Fibroblast of lung (primary cell): Measurements from ENCODE around the gene ACAD8. TPM values are rescaled to one million over a fixed set of nuclear protein-coding genes. Genes with fewer than 3 reads are reported as not detected.

Experiments used
- DNase-seq, 2 donors: peaks; one replicate each; pipeline versions ENCODE4 v3.0.0 to v3.0.0-alpha.2; 2010; ENCODE audit warnings: low read depth in 2 of 2
- H2AFZ ChIP-seq: 2 replicates; pipeline ENCODE4 v1.5.1; 2012; ENCODE audit warnings: low read length, control low read depth, inconsistent platforms
- H3K27ac ChIP-seq: 2 replicates; pipeline ENCODE4 v1.5.1; 2011; ENCODE audit warnings: low read length, control low read depth; ENCODE audit not compliant: insufficient read depth
- H3K27me3 ChIP-seq: 2 replicates; pipeline ENCODE4 v1.5.1; 2011; ENCODE audit warnings: mild to moderate bottlenecking, low read length; ENCODE audit not compliant: control insufficient read depth, insufficient read depth
- H3K36me3 ChIP-seq: 2 replicates; pipeline ENCODE4 v1.5.1; 2011; ENCODE audit warnings: low read length; ENCODE audit not compliant: control insufficient read depth, insufficient read depth
- H3K4me1 ChIP-seq: 2 replicates; pipeline ENCODE4 v1.5.1; 2011; ENCODE audit warnings: low read length; ENCODE audit not compliant: control insufficient read depth, insufficient read depth; ENCODE audit errors: extremely low read depth
- H3K4me2 ChIP-seq: 2 replicates; pipeline ENCODE4 v1.5.1; 2011; ENCODE audit warnings: low read length, control low read depth; ENCODE audit not compliant: insufficient read depth; ENCODE audit errors: extremely low read depth
- H3K4me3 ChIP-seq, 4 experiments: fragments of 200-600 bp in 1 of 4; sonication (generic) in 1 of 4; replicated peaks in 1 of 4; 2 replicates each; pipeline ENCODE4 v1.5.1; 2011 to 2016; ENCODE audit warnings: low read length in 4 of 4, low read depth in 3 of 4, mild to moderate bottlenecking in 3 of 4, control low read depth in 2 of 4, inconsistent platforms in 1 of 4, mixed read lengths in 1 of 4; ENCODE audit not compliant: insufficient read depth in 1 of 4; ENCODE audit errors: control extremely low read depth in 1 of 4
- H3K79me2 ChIP-seq: 2 replicates; pipeline ENCODE4 v1.5.1; 2012; ENCODE audit warnings: mild to moderate bottlenecking, low read length, inconsistent platforms; ENCODE audit not compliant: control insufficient read depth, insufficient read depth
- H3K9ac ChIP-seq: 2 replicates; pipeline ENCODE4 v1.5.1; 2011; ENCODE audit warnings: mild to moderate bottlenecking, low read length, control low read depth; ENCODE audit not compliant: insufficient read depth
- H3K9me3 ChIP-seq: 2 replicates; pipeline ENCODE4 v1.5.1; 2012; ENCODE audit warnings: low read depth, low read length; ENCODE audit not compliant: control insufficient read depth, insufficient read depth
- H4K20me1 ChIP-seq: 2 replicates; pipeline ENCODE4 v1.5.1; 2011; ENCODE audit warnings: low read length; ENCODE audit not compliant: control insufficient read depth, insufficient read depth; ENCODE audit errors: extremely low read depth
- EZH2 ChIP-seq: IDR thresholded peaks from 2 replicates; pipeline ENCODE4 v1.5.1; 2012; ENCODE audit warnings: low read length, control low read depth, mild to moderate bottlenecking; ENCODE audit errors: missing control alignments
- polyA plus RNA-seq, 2 donors: library from polyadenylated mRNA; depleted of rRNA in 1 of 2; stranded (reverse) in 1 of 2; unstranded in 1 of 2; fragments of >200 nt; gene quantifications; 2 replicates each; pipeline ENCODE4 v1.2.1, GENCODE V29; 2011 to 2012; ENCODE audit warnings: missing spikeins in 1 of 2
- total RNA-seq: library from RNA; depleted of rRNA; stranded (reverse); fragments of >200 nt; gene quantifications from 2 replicates; pipeline ENCODE4 v1.2.1, GENCODE V29; 2014
- TF ChIP-seq, protein P1 (sequence below), 2 donors: IDR thresholded peaks in 1 of 2; conservative IDR thresholded peaks in 1 of 2; 1 replicate in 1 of 2; 2 replicates in 1 of 2; pipeline ENCODE4 v1.5.1; 2011 to 2012; ENCODE audit warnings: low read length in 2 of 2, control low read depth in 1 of 2, inconsistent platforms in 1 of 2, low read depth in 1 of 2, mild to moderate bottlenecking in 1 of 2

Gene ACAD8
- total and polyA plus RNA-seq, 2 donors (not counting 1 experiment from before 2014, with no cell fraction given): 16.8 to 19.6 TPM

DNA sequence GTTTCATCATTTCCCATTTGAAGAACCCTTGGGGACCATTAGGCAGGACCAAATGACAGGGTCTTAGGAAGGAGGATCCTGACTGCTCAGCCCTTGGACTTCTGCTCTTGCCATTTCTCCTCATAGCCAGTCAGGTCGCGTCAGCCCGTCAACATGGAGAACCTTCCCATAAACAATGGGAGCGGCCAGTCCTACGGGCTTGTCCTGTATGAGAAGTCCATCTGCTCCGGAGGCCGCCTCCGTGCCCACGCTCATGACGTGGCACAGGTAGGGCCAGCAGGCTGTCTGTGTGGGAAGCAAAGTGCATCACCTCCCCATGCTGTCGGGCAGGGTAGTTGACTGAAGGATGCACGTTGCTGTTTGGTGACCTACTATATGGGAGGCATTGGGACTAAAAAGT, 58.9 kb downstream of the ACAD8 start:
- Histone ChIP-seq H3K4me1 (no peaks in the 10 kb centered on the region), H3K4me3 (no peak overlapping the region), H3K9me3 (no peaks in the 10 kb centered on the region), H4K20me1 (no peaks in the 10 kb centered on the region), H3K36me3 (no peaks in the 10 kb centered on the region), H3K79me2 (no peaks in the 10 kb centered on the region), H2AFZ (no peak overlapping the region), H3K4me2 (no peak overlapping the region), H3K27ac (no peak overlapping the region), H3K27me3 (no peaks in the 10 kb centered on the region), H3K9ac (no peak overlapping the region)
- TF ChIP-seq, protein P1, sequence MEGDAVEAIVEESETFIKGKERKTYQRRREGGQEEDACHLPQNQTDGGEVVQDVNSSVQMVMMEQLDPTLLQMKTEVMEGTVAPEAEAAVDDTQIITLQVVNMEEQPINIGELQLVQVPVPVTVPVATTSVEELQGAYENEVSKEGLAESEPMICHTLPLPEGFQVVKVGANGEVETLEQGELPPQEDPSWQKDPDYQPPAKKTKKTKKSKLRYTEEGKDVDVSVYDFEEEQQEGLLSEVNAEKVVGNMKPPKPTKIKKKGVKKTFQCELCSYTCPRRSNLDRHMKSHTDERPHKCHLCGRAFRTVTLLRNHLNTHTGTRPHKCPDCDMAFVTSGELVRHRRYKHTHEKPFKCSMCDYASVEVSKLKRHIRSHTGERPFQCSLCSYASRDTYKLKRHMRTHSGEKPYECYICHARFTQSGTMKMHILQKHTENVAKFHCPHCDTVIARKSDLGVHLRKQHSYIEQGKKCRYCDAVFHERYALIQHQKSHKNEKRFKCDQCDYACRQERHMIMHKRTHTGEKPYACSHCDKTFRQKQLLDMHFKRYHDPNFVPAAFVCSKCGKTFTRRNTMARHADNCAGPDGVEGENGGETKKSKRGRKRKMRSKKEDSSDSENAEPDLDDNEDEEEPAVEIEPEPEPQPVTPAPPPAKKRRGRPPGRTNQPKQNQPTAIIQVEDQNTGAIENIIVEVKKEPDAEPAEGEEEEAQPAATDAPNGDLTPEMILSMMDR (conservative IDR thresholded peaks at IDR 0.05 in 1 of 2, IDR thresholded peaks at IDR 0.05 in 1 of 2; ENCODE audit: low read depth in 1 of 2, low read length in 2 of 2): no peak
- TF ChIP-seq EZH2: no peak
- no peak for DNase-seq

DNA sequence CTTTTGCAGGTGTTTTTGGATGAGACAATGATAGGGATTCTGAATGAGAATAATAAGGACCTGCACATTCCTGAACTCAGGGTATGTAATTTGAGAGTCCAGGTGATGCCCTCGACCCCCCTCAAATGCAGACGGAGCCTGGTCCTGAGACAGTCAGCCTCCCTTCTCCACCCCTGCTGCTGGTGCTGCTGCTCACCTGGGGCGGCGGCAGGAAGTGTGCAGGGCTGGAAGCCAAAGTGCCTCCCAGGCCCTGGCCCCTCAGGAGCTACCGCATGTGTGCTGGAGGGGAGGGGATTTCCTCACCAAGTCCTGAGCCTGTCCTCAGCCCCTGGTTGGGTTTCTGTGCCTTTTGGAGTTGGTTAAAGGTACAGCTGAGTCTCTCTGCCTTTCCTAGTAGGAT, 59.4 kb downstream of the ACAD8 start:
- H3K36me3 ChIP-seq: no peaks in the 10 kb centered on the region
- no peaks in the 10 kb centered on the region for H3K27me3 ChIP-seq
- H3K4me3 ChIP-seq: no peak overlapping the region
- H3K9me3 ChIP-seq: no peaks in the 10 kb centered on the region
- no peaks in the 10 kb centered on the region for H3K79me2 ChIP-seq
- no peak overlapping the region for H3K4me2 ChIP-seq
- DNase-seq: no peak
- no peaks in the 10 kb centered on the region for H3K4me1 ChIP-seq
- no peak for TF ChIP-seq EZH2
- TF ChIP-seq, protein P1 (conservative IDR thresholded peaks at IDR 0.05 in 1 of 2, IDR thresholded peaks at IDR 0.05 in 1 of 2; ENCODE audit: low read depth in 1 of 2, low read length in 2 of 2): no peak
- H2AFZ ChIP-seq: no peak overlapping the region
- H3K27ac ChIP-seq: no peak overlapping the region
- no peaks in the 10 kb centered on the region for H4K20me1 ChIP-seq
- H3K9ac ChIP-seq: no peak overlapping the region

DNA sequence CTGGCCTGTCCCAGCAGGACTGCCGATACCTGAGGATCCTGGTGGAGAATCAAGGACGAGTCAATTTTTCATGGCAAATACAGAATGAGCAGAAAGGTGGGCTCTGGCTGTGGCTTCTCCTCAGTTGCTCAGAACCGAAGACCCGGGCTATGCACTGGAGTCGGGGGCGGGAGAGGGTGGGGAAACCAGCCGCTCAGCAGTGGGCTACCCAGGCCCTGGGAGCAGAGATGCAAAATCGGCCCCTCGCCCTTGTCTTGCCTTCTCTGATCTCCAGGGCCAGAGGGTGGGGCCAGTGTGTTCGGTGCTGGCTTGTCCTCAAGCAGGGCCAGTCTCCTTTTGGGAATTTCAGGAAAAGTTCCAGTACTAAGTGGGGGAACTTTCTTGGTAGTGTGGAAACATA, 60.0 kb downstream of the ACAD8 start:
- Histone ChIP-seq H3K79me2 (no peaks in the 10 kb centered on the region), H3K27ac (no peak overlapping the region), H3K36me3 (no peaks in the 10 kb centered on the region), H2AFZ (no peak overlapping the region), H3K4me2 (no peak overlapping the region), H3K4me3 (no peak overlapping the region), H4K20me1 (no peaks in the 10 kb centered on the region), H3K9ac (no peak overlapping the region), H3K4me1 (no peaks in the 10 kb centered on the region), H3K27me3 (no peaks in the 10 kb centered on the region), H3K9me3 (no peaks in the 10 kb centered on the region)
- no peak for DNase-seq
- TF ChIP-seq, protein P1 (conservative IDR thresholded peaks at IDR 0.05 in 1 of 2, IDR thresholded peaks at IDR 0.05 in 1 of 2; ENCODE audit: low read depth in 1 of 2, low read length in 2 of 2): no peak
- no peak for TF ChIP-seq EZH2
